Mononuclear cell (primary cell): ENCODE data around the gene FAM163A. TPM values are rescaled to one million over a fixed set of nuclear protein-coding genes. Genes with fewer than 3 reads are reported as not detected.

Experiments
- H3K27me3 ChIP-seq: 2 replicates; pipeline ENCODE4 v1.6.0; 2011; ENCODE audit warnings: low read length, control low read depth; ENCODE audit not compliant: insufficient read depth
- H3K4me1 ChIP-seq: 2 replicates; pipeline ENCODE4 v1.5.1; 2011; ENCODE audit warnings: mild to moderate bottlenecking, low read length, control low read depth; ENCODE audit not compliant: insufficient read depth
- H3K4me3 ChIP-seq: 2 replicates; pipeline ENCODE4 v1.5.1; 2011; ENCODE audit warnings: mild to moderate bottlenecking, low read length, moderate library complexity
- H3K9me3 ChIP-seq: 2 replicates; pipeline ENCODE4 v1.5.1; 2011; ENCODE audit warnings: low read depth, mild to moderate bottlenecking, control low read depth, low read length
- total RNA-seq: library from RNA; depleted of rRNA; stranded (reverse); fragments of >200 nt; gene quantifications from one replicate; pipeline ENCODE4 v1.2.3, GENCODE V29; 2012

The FAM163A gene
- total RNA-seq, 1 donor, result 0.21 TPM

DNA sequence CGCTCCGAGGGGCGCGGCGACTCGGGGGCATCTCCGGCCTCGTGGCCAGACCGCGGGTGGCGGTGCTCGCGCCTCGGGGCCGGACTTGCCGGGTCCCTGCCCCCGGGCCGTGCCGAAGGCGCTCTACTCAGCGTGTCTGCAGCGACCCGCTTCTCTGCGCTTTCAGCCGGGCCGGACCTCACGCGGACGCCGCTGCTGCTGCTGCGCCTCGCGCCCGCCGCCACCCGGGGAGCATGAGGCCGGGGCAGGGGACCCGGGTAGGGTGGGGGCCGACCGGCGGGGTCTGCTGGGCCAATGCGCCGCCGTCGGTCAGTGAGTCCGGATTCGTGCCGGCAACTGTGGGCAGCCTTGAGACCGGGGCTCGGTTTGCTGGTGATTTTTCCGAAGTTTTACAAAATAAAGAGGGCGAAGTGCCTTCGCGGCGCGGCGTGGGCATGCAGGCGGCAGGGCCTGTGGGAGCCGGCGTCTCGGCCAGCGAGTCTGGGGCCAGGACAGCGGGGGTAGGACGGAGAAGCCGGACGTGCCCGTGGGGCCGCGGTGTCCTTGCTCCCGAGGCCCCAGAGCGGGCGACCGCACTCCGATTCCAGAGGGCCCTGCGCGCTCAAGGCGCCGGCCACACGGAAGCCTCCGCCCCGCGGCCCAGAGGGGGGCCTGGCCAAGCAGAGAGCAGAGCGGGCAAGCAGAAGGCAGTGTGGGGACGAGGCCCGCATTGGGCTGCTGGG is 749 bp downstream of the FAM163A start:
- Histone ChIP-seq H3K9me3 (no peaks in the 10 kb centered on the region), H3K27me3 (peaks cover 74% of the 10 kb centered on the region), H3K4me1 (peaks cover 7% of the 10 kb centered on the region), H3K4me3 (no peak overlapping the region)

DNA sequence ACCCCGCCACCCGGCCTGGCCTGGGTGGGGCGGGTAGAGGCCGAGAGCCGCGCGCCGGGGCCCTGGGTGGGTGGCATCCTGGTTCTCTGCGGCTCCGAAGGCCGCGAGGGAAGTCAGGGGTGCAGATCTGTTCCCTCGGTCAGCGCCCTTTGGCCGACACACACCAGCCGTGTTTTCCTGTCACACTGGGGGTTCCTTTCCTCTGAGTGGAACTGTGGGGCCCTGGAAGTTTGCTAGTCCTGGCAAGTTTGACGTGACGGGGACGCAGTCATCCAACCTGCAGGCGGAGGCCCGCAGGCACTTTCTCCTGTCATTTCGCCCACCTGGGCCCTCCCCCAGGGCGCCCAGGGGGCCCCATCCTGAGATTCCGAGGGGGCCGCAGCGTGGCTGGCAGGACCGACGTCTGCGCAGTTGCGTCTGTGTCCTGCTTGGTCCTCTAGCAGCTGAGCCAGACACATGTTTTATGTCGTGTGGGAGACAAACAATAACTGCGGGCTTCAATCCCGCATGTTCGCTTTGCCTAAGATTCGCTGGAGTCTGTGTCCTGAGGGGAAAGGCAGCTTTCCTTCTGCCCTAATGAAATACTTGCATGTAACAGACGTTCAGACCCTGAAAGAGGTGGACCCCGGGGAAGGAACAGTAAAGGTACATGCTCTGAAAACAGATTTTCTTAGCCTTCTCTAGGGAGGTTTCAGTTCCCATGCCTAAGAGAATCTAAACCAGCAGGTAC is 1.5 kb downstream of the FAM163A start:
- H3K9me3 ChIP-seq, result no peaks in the 10 kb centered on the region
- H3K27me3 ChIP-seq, result peaks cover 71% of the 10 kb centered on the region
- no peak overlapping the region for H3K4me3 ChIP-seq
- peaks cover 7% of the 10 kb centered on the region for H3K4me1 ChIP-seq

DNA sequence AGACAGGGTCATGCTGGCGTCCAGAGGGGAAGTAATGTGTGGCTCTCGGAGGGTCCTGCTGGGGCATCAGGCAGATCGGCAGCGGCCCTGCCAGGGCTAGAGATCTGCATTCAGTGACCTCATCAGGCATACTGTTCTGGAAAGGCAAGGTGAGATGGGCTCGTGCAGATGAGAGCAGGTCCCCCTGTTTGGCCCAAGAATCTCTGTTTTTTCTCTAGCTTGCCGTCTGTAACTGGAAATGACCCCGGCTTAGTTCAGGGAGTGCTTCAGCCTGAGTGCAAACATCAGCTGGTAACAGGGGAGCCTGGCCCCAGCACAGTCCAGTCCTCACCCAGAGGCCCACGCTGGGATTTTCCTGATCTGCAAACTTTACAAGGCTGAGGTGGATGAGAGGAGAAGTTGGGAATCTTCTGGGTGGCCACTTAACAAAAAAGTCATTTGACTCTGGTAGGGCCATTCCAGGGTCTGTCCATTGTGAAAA is 2.1 kb downstream of the FAM163A start:
- H3K27me3 ChIP-seq, result peaks cover 65% of the 10 kb centered on the region
- H3K4me3 ChIP-seq, result no peak overlapping the region
- H3K9me3 ChIP-seq, result no peaks in the 10 kb centered on the region
- peaks cover 7% of the 10 kb centered on the region for H3K4me1 ChIP-seq

DNA sequence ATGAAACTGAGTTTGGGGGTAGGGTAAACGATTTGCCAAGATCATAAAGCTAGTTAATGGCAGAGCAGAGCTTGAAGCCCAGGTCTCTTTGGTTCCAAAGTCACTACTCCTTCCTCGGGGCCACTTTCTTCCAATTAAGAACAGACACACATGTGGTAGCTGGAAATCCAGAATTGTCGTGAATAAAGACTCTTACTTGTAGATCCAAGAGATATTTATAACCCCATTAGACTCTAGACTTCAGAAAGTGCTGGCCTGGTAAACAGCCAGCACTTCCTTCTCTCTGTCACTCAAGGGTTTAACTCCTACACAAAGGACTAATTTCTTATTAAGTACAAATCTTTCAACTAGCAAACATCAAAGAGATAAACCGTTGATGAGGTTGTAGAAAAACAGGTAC is 2.7 kb downstream of the FAM163A start:
- peaks cover 64% of the 10 kb centered on the region for H3K27me3 ChIP-seq
- peaks cover 7% of the 10 kb centered on the region for H3K4me1 ChIP-seq
- H3K4me3 ChIP-seq, result no peak overlapping the region
- H3K9me3 ChIP-seq, result no peaks in the 10 kb centered on the region

DNA sequence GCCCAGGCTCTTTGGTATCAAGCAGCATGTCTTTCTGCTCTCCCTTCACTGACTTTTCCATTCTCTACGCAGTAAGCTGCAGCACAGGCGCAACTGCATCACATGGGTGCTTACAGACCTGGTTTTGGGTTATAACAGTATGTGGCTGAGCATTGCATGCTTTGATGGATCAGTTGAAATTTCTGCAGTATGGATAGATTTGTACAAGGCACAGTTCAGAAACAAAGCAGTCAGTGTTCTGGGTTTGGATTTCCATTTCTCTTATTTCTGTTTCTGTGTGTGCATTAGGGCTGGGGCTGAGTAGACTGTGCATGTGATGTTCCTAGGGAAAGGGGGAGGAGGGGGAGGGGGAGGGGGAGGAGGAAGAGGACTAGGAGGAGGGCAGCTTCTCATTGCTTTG is 4.5 kb downstream of the FAM163A start:
- no peaks in the 10 kb centered on the region for H3K9me3 ChIP-seq
- no peak overlapping the region for H3K4me3 ChIP-seq
- peaks cover 46% of the 10 kb centered on the region for H3K27me3 ChIP-seq
- peaks cover 7% of the 10 kb centered on the region for H3K4me1 ChIP-seq

DNA sequence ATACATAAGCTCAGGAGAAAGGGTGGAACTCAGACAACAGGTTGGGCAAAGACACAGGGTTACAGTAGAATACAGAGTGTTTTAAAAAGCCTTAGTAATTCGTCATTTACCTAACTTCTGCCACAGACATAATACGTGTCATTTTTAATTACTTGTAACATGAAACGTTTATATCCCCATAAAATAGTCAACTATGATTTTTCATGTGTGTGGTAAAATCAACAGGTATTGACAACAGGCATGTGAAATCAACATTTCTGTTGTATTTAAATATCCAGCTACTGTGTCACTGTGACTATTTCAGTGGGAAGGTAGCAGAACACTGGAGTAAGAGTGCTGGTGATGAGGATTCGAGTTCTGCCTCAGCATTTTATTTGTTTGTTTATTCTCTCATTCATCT is 5.7 kb downstream of the FAM163A start:
- Histone ChIP-seq H3K27me3 (peaks cover 37% of the 10 kb centered on the region), H3K4me1 (peaks cover 2% of the 10 kb centered on the region), H3K4me3 (no peak overlapping the region), H3K9me3 (no peaks in the 10 kb centered on the region)

DNA sequence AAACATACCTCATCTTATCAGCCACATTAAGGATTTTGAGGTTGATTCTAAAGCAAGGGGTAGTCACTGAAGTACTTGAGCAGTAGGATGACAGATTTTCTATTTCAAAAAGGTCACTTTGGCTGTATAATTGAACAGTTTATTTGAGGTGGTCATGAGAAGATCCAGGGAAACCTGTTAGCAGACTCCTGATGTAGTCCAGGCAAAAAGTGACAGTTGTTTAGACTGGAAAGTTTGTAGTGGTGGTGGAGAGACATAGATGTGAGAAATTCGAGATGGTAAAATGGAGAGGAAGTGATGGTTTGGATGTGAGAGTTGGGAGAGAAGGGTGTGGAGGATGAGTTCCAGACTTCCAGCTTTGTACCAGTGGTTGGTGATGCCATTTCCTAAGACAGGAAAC is 7.5 kb downstream of the FAM163A start:
- Histone ChIP-seq H3K4me3 (no peak overlapping the region), H3K27me3 (peaks cover 19% of the 10 kb centered on the region), H3K9me3 (no peaks in the 10 kb centered on the region), H3K4me1 (no peaks in the 10 kb centered on the region)

DNA sequence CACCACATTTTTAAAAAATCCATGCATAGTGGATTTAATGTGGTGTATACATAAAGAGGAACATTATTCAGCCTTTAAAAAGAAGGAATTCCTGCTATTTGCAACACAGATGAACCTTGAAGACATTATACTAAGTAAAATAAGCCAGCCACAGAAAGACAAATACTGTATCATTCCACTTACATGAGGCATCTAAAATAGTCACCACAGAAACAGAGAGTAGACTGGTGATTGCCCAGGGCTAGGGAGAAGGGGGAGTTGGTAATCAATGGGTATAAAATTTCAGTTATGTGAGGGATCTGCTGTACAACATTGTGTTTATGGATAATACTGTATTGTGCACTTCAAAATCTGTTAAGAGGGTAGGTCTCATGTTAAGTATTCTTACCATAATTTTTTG is 10.0 kb downstream of the FAM163A start:
- no peaks in the 10 kb centered on the region for H3K9me3 ChIP-seq
- no peak overlapping the region for H3K4me3 ChIP-seq
- peaks cover 4% of the 10 kb centered on the region for H3K27me3 ChIP-seq
- no peaks in the 10 kb centered on the region for H3K4me1 ChIP-seq

DNA sequence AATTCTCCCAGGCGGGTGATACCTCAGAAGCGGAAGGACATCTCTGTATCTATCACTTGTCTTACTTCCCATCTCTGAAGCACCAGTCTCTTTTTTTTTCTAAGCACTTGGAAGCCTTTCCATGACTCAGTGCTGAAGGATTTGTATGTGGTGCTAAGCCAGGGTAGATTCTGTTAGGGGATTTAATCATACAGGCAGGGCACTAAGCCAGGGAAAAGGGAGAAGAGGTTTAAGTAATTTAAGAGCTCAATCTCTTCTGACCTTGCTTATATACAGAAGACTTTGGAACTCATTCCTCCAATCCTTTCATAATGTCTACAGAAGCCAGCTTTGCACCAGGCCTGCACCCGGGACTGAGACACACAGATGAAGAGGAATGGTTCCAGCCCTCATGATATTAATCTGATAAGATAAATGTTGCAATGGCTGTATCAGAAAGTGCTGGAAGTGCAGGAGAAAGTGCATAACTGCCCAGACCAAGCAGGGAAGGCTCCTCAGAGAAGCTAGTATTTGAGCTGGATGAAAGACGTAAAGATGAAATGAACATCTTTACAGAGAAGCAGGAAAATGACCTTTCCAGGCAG is 11.0 kb downstream of the FAM163A start:
- no peak overlapping the region for H3K4me3 ChIP-seq
- H3K27me3 ChIP-seq, result peaks cover 3% of the 10 kb centered on the region
- no peaks in the 10 kb centered on the region for H3K4me1 ChIP-seq
- no peaks in the 10 kb centered on the region for H3K9me3 ChIP-seq

DNA sequence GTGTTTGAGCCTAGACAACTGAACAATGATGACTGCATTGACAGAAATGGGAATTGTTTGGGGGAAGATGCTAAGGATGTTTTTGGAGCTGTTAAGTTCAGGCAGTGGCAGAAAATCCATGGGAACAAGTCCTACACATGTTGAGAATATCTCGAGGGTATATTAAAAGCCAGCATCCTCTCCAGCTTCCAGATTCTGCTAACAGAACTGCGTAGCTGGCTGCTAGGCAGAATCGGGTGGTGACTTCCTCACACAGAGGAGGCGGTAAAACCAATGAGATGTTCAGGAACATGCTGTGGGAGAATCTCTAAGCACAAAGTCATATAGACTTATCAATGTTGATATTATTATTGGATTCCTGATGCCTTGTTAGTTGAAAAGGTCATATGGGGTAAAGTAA is 14.8 kb downstream of the FAM163A start:
- Histone ChIP-seq H3K27me3 (no peaks in the 10 kb centered on the region), H3K9me3 (no peaks in the 10 kb centered on the region), H3K4me3 (no peak overlapping the region), H3K4me1 (no peaks in the 10 kb centered on the region)

DNA sequence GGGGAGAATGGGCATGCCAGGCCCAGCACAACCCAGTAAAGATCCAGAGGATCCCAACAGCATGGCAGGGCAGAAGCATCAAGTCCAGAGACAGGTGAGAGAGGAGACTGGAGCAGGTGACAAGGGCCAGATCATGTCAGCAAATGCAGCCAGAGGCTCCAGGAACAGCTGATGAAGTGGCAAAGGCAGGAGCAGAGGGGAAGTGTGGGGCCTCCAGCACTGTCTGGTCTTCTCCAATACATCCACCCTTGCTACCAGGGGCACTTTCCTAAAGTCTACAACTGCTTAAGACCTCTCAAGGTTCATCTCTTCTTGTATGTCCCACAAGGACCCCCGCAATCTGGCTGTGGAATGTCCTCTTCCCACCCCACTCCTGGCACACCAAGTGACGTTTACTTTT is 17.4 kb downstream of the FAM163A start:
- Histone ChIP-seq H3K9me3 (no peaks in the 10 kb centered on the region), H3K27me3 (no peaks in the 10 kb centered on the region), H3K4me3 (no peak overlapping the region), H3K4me1 (no peaks in the 10 kb centered on the region)

DNA sequence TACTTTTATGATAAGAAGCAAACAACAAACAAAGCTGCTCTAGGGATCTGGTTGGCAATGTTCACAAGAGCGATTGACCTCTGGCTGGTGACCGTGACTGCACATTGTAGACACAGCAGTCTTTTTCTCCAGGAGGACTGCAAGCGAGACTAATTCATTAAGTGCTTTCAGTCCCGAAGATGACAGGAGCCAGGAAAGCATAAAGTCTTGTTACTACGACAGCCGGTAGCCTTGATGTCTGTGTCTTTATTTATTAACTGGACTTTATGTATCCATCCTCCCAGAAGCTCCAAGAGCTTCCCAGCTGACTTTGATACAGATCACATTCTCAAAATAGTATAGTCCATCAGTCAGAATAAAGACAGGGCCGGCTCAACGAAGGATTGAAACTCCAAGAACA is 18.2 kb downstream of the FAM163A start:
- Histone ChIP-seq H3K4me3 (no peak overlapping the region), H3K4me1 (no peaks in the 10 kb centered on the region), H3K27me3 (no peaks in the 10 kb centered on the region), H3K9me3 (no peaks in the 10 kb centered on the region)

DNA sequence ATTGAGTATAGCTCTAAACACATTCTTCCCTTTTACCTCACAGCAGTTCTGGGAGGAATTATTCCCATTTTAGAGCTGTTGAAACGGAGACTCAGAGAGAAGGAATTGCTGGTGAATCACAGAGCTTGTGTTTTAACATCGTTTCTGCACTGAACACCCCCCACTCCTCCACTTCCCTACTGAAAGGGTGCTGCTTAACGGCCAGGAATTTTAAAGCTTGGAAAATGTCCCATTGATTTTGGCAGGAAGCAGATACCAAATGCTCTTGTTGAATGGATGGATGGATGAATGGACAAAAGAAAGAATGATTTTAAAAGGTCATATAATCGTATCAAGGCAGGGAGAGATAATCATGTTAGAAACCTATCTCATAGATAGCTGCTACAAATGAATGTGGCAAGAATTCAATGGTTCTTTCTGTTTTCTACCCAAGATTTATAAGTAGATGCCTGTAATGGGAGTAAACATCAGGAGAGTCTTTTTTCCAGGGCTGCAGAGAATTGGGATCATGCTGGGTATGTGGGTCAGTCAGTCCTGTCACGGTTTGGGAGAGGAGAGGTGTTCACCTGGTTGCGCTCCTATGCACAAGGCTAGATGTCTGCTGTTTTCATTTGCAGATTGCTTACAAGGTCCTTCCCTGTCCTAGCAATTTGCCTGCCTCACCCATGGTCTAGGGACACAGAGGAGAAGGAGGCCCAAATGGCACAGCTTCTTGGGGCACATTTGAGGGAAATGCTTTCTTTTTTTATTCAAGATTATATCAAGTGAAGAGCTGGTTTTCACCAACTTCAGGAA is 19.0 kb downstream of the FAM163A start:
- Histone ChIP-seq H3K4me3 (no peak overlapping the region), H3K4me1 (no peaks in the 10 kb centered on the region), H3K9me3 (no peaks in the 10 kb centered on the region), H3K27me3 (no peaks in the 10 kb centered on the region)

DNA sequence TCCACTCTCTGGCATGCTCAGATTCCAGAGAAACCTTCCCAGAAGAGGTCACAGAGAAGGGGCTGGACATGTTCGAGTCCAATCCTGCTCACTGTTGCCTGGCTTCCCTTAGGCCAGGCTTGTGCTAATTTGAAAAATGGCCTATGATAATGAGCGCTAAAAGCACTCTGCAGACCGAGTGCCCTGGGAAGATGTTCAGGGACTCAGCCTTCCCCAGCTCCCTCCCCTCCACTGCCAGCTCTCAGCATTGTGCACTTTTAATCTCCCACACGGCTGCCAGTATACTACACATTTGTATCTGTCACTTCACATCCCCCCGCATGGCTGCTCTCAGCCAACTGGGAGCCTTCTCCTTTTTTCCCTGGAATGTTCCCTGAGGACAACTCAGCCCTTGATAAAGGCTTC is 24.1 kb downstream of the FAM163A start:
- no peaks in the 10 kb centered on the region for H3K4me1 ChIP-seq
- no peaks in the 10 kb centered on the region for H3K9me3 ChIP-seq
- no peak overlapping the region for H3K4me3 ChIP-seq
- H3K27me3 ChIP-seq, result no peaks in the 10 kb centered on the region

DNA sequence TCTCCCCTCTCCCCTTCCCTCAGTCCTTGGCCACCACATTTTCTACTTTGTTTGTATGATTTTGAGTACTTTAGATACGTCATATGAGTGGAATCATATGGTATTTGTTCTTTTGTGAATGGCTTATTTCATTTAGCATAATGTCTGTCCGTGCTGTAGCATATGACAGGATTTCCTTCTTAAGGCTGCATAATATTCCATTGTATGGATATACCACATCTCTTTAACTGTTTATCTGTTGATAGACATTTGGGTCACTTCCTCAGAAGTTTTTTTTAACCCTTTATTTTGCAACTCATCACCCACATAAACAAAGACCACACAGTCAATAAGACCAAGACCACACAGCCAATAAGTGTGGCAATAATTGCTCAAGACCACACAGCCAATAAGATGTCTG is 24.9 kb downstream of the FAM163A start:
- no peaks in the 10 kb centered on the region for H3K9me3 ChIP-seq
- H3K4me3 ChIP-seq, result no peak overlapping the region
- H3K27me3 ChIP-seq, result no peaks in the 10 kb centered on the region
- H3K4me1 ChIP-seq, result no peaks in the 10 kb centered on the region
